NCI-H1436 treated with DMSO at 0.1 percent for 48 hours (cell line): ENCODE measurements around the gene ZBTB1.
"Not testable (repeated sequence)": the region's sequence is repeated elsewhere in the genome, so short reads cannot be mapped to it uniquely, and the experiment has no call there.

Experiments
- DNase-seq: peaks from one replicate; lab custom pipeline; 2025; lab: John Stamatoyannopoulos, UW

ZBTB1 gene

DNA sequence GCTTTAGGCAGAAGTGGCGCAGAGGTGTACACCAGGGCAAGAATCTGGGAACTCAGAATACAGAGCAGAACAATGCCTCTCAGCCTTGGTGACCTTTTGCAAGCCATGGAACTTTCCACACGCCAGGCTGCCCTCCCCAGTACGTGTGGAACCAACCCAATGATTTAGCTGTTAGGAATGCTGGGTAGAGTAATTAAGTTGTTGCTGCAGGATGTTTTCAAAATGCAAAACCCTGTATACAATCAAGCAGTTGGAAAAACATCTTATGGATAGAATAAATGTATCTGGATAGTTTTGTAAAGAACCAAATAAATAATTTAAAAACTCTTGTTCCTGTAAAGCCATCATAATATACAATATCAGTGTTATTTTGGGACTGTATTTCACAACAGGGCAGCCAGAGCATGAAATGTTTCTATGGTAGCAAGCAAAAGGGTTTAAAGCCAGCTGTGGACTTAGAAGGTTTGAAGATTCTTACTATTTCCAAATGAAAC, 64.6 kb downstream of the ZBTB1 start:
- no peak for DNase-seq

DNA sequence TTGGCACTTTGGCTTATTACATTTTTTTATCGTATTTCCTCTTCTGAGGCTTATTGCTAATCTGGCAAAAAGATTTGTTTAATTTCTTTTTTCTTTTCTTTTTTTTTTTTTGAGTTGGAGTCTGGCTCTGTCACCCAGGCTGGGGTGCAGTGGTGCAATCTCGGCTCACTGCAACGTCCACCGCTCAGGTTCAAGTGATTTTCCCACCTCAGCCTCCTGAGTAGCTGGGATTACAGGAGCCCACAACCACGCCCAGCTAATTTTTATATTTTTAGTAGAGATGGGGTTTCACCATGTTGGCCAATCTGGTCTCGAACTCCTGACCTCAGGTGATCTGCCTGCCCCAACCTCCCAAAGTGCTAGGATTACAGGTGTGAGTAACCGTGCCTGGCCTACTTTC, 65.1 kb downstream of the ZBTB1 start:
- not testable (repeated sequence) for DNase-seq

DNA sequence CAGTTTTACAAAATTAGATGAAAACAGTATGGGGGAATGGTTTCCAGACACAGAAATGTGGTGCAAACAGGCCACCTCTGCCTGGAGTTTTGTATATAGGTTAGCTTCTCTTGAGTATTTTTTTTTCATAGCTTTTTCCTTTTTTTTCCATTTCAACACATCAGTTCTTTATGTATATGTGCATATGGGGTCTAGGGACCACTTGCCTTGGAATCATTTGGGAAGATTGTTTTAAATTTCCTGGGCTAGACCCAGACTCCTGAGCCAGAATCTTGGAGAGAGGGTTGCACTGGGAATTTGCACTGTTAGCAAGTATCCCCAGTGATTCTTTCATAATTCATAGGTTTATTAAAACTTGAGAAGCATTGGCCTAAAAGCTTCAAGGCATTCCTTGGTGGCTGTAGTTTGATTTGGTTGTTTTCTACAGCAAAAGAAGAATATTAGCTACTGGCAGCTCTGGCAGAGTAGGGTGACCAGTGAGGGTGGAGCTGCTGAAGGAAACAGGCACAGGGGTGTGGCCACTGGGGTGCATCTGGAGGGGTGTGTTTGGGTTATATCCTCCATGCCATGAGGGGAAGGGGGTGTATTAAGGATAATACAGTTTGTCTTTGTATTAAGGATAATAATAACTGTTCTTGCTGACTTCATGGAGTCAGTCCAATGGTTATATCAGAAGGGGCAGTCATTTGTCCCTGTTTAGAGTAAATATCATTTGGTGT, 68.0 kb downstream of the ZBTB1 start:
- DNase-seq: no peak

DNA sequence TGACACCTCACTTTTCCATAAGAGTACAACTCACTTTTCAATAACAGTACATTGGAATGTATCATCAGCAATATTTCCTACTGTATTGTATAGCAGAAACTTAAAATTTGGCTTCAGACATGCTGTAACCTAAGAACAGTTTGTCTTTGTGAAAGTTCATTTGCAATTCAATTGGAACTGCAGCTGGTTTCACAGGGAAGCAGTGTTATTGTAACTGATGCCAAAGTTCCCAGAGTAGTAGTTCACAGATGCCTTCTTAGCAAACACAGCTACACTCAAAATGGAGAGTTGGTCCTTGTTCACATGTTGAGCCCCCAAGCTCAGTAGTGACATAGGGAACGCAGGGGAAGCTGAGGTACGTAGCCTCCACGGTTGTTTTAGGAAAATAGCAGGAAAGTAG, 68.5 kb downstream of the ZBTB1 start:
- DNase-seq: no peak
